Measurements from ENCODE around the gene NOTCH3. TPM values are rescaled to one million over a fixed set of nuclear protein-coding genes. Genes with fewer than 3 reads are reported as not detected.

NOTCH3 gene
- total RNA-seq, 2 donors from 2014 or later = 31.8 to 48.0 TPM

DNA sequence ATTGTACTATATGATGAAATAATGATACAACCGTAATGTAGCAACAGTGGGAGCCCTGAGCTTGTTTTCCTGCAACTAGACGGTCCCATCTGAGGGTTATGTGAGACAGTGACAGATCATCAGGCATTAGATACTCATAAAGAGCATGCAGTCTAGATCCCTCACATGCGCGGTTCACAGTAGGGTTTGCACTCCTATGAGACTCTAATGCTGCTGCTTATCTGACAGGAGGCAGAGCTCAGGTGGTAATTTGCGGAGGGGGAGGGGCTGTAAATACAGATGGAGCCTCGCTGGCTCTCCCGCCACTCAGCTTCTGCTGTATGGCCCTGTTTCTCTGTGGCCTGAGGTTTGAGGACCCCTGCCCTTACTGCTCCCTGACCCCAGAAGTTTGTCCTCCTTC lies 17.7 kb upstream of the NOTCH3 start:
- no peaks in the 10 kb centered on the region for H3K9me3 ChIP-seq
- H3K4me1 ChIP-seq (replicated peaks) = peaks cover under 1% of the 10 kb centered on the region
- H3K27me3 ChIP-seq (replicated peaks; ENCODE audit: insufficient read depth) = no peaks in the 10 kb centered on the region
- no peak for DNase-seq (ENCODE audit: low spot score)
- TF ChIP-seq CTCF (IDR thresholded peaks at IDR 0.05) = no peak
- no peak for TF ChIP-seq POLR2A (IDR thresholded peaks at IDR 0.05)
- no peak for TF ChIP-seq POLR2AphosphoS5 (IDR thresholded peaks at IDR 0.05)
- intact Hi-C loops (cut with DNase I) = no loop called here
- WGBS = 78% methylated on average over 7 of the region's 7 CpGs
- H3K4me3 ChIP-seq = no peak overlapping the region
- H3K36me3 ChIP-seq = no peaks in the 10 kb centered on the region
- H3K27ac ChIP-seq = no peak overlapping the region

DNA sequence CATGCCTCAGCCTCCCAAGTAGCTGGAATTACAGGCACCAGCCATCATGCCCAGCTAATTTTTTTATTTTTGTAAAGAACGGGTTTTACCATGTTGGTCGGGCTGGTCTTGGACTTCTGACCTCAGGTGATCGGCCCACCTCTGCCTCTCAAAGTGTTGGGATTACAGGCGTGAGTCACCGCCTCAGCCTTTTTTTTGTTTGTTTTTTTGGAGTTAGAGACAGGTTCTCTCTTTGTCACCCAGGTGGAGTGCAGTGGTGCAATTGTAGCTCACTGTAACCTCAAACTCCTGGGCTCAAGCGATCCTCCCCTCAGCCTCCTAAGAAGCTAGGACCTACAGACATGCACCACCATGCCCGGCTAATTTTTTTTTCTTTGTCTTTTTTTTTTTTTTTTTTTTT lies 15.6 kb upstream of the NOTCH3 start:
- no peak for DNase-seq (ENCODE audit: low spot score)
- 57% methylated on average over 7 of the region's 7 CpGs for WGBS
- intact Hi-C loops (cut with DNase I) = no loop called here
- TF ChIP-seq POLR2A (IDR thresholded peaks at IDR 0.05) = no peak
- no peak for TF ChIP-seq CTCF (IDR thresholded peaks at IDR 0.05)
- no peak for TF ChIP-seq POLR2AphosphoS5 (IDR thresholded peaks at IDR 0.05)
- Histone ChIP-seq H3K4me3 (no peak overlapping the region), H3K4me1 (replicated peaks) (no peaks in the 10 kb centered on the region), H3K36me3 (no peaks in the 10 kb centered on the region), H3K9me3 (no peaks in the 10 kb centered on the region), H3K27me3 (replicated peaks; ENCODE audit: insufficient read depth) (no peaks in the 10 kb centered on the region), H3K27ac (no peak overlapping the region)

DNA sequence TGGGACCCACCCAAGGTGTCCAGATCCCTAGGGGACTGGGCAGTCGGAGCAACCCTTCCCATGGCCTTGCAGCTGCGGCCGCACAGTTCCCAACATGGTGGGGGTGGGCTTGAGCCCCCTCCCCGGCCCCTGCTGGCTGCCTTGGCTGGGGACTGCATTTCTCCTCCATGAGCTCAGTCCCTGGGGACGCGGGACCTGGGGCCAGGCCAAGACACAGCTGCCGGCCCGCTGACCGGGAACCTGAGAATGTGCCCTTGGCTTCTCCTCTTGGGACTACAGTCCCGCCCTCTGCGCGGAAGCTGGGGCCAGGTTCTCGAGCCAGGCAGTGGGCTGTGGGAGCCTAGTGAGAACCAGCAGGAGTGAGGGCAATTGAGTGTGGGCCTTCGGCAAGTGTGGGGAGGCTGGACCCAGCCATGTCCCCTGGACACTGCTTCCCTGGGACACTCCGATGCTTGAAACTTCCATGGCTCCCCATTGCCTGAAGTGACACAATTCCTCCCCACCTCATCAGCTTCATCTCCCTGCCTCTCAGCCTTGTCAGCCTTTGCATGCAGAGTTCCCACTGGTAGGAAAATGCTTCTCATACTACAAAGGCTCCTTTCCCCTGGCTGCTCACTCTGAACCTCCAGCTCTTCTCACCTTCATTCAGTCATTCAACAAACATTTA lies 13.1 kb upstream of the NOTCH3 start:
- WGBS = 63% methylated on average over 15 of the region's 15 CpGs
- no peak for TF ChIP-seq POLR2AphosphoS5 (IDR thresholded peaks at IDR 0.05)
- TF ChIP-seq CTCF (IDR thresholded peaks at IDR 0.05) = no peak
- TF ChIP-seq POLR2A (IDR thresholded peaks at IDR 0.05) = no peak

GRCh38 chr19:15212711-15213110 lies 11.9 kb upstream of the NOTCH3 start:
- no peak for DNase-seq (ENCODE audit: low spot score)
- 94% methylated on average over 12 of the region's 12 CpGs for WGBS
- no peak for TF ChIP-seq CTCF (IDR thresholded peaks at IDR 0.05)
- no peak for TF ChIP-seq POLR2A (IDR thresholded peaks at IDR 0.05)
- no peak for TF ChIP-seq POLR2AphosphoS5 (IDR thresholded peaks at IDR 0.05)
- H3K4me3 ChIP-seq = no peak overlapping the region
- intact Hi-C loops (cut with DNase I) = no loop called here
- H3K27me3 ChIP-seq (replicated peaks; ENCODE audit: insufficient read depth) = no peaks in the 10 kb centered on the region
- no peaks in the 10 kb centered on the region for H3K36me3 ChIP-seq
- no peaks in the 10 kb centered on the region for H3K4me1 ChIP-seq (replicated peaks)
- H3K27ac ChIP-seq = no peak overlapping the region
- H3K9me3 ChIP-seq = no peaks in the 10 kb centered on the region

More for the DNA sequence above, 13.1 kb upstream of the NOTCH3 start:
- no peak for DNase-seq (ENCODE audit: low spot score)
- Histone ChIP-seq H3K4me1 (replicated peaks) (no peaks in the 10 kb centered on the region), H3K4me3 (no peak overlapping the region), H3K9me3 (no peaks in the 10 kb centered on the region), H3K36me3 (no peaks in the 10 kb centered on the region), H3K27ac (no peak overlapping the region), H3K27me3 (replicated peaks; ENCODE audit: insufficient read depth) (no peaks in the 10 kb centered on the region)
- intact Hi-C loops (cut with DNase I) = no loop called here

GRCh38 chr19:15210323-15210781 lies 9.6 kb upstream of the NOTCH3 start:
- Histone ChIP-seq H3K4me3 (no peak overlapping the region), H3K27me3 (replicated peaks; ENCODE audit: insufficient read depth) (no peaks in the 10 kb centered on the region), H3K9me3 (no peaks in the 10 kb centered on the region), H3K36me3 (no peaks in the 10 kb centered on the region), H3K4me1 (replicated peaks) (no peaks in the 10 kb centered on the region), H3K27ac (no peak overlapping the region)
- 75% methylated on average over 5 of the region's 5 CpGs for WGBS
- TF ChIP-seq POLR2AphosphoS5 (IDR thresholded peaks at IDR 0.05) (no peak), CTCF (IDR thresholded peaks at IDR 0.05) (no peak), POLR2A (IDR thresholded peaks at IDR 0.05) (no peak)
- no peak for DNase-seq (ENCODE audit: low spot score)
- intact Hi-C loops (cut with DNase I) = no loop called here
